Effector memory CD4-positive, alpha-beta T cell (primary cell): Measurements from ENCODE around the gene AFF2.

Experiments
- DNase-seq, 3 donors: peaks; one replicate each; pipeline ENCODE4 v3.0.0-alpha.2; 2020
- H3K27ac ChIP-seq: 2 replicates; pipeline ENCODE4 v1.7.0; 2013; ENCODE audit warnings: mild to moderate bottlenecking, low read length, moderate library complexity; ENCODE audit not compliant: insufficient read depth, poor library complexity, severe bottlenecking
- H3K27me3 ChIP-seq: replicated peaks from 2 replicates; pipeline ENCODE4 v1.7.0; 2013; ENCODE audit warnings: mild to moderate bottlenecking, low read length; ENCODE audit not compliant: insufficient read depth, control insufficient read depth, poor library complexity, severe bottlenecking
- H3K36me3 ChIP-seq: 2 replicates; pipeline ENCODE4 v1.7.0; 2013; ENCODE audit warnings: mild to moderate bottlenecking, low read length, moderate library complexity; ENCODE audit not compliant: control insufficient read depth, insufficient read depth
- H3K4me1 ChIP-seq: 2 replicates; pipeline ENCODE4 v1.7.0; 2013; ENCODE audit warnings: low read length, mild to moderate bottlenecking; ENCODE audit not compliant: control insufficient read depth, insufficient read depth, poor library complexity, severe bottlenecking
- H3K4me3 ChIP-seq: 2 replicates; pipeline ENCODE4 v1.7.0; 2013; ENCODE audit warnings: low read length, low read depth, mild to moderate bottlenecking; ENCODE audit not compliant: insufficient read depth, poor library complexity, severe bottlenecking
- H3K9me3 ChIP-seq: 2 replicates; pipeline ENCODE4 v1.7.0; 2013; ENCODE audit warnings: mild to moderate bottlenecking, low read length, moderate library complexity; ENCODE audit not compliant: control insufficient read depth
- total RNA-seq, 3 donors: gene quantifications; one replicate each; lab custom pipeline; 2026; lab: John Stamatoyannopoulos, UW

Gene AFF2
- total RNA-seq, result 1.5 to 4.1 (median 1.9) reads per million in 3 donors

- H3K4me1 ChIP-seq, result peaks cover 3% of the 10 kb centered on the region
- H3K4me3 ChIP-seq, result peak within 1 kb of the TSS; percentile 49
- peaks cover 5% of the 10 kb centered on the region for H3K27me3 ChIP-seq
- H3K27ac ChIP-seq, result no peak within 1 kb of the TSS
- peak; percentile 3 to 17 (median 9) for DNase-seq
- H3K9me3 ChIP-seq, result no peaks in the 10 kb centered on the region
- no peaks in the 10 kb centered on the region for H3K36me3 ChIP-seq
Measured at GRCh38 chrX:148500423-148501385, at the start of gene AFF2. TSS of gene AFF2 (plus strand) at chrX:148500617. CDS start at chrX:148501098, 481 bp downstream.

DNA sequence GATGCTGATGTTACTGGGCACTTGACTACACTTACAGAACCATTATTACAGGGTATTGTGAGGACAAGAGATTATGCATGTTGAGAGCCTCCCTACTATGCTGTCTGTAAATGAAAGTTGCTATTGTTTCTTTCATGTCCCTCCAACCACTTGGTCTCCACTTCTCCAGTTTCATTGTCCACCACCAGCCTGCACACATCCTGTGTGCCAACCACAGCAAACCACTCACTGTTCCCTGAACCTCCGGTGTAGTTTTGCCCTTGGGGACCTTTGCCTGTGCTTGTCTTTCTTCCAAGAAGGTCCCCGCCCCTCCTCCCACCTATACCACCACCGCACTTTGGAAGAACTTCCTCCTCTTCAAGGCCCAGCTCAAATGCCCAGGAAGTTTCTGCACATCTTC is 43.1 kb upstream of the AFF2 start:
- Histone ChIP-seq H3K9me3 (no peaks in the 10 kb centered on the region), H3K4me1 (no peaks in the 10 kb centered on the region), H3K27me3 (no peaks in the 10 kb centered on the region), H3K36me3 (no peaks in the 10 kb centered on the region), H3K27ac (no peak overlapping the region), H3K4me3 (no peak overlapping the region)
- no peak for DNase-seq

DNA sequence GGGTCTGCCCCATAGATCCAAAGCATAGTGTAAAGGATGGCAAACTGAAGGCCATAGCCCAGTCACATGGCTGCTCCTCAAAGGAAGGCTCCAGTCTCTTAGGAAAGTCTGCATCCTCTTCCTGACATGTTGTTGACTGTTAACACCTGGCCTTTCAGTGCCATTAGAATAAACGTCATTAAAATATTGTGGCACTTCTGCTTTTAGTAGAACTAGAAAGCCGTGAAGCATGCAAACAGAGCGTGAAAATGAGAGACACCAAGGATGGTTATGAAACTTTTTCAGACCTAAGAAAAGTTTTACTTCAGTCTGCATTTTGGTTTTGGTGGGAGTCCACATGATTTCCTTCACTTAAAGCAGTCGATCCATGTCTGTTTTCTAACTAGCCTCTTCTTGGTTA is 41.1 kb upstream of the AFF2 start:
- H3K27me3 ChIP-seq, result no peaks in the 10 kb centered on the region
- no peaks in the 10 kb centered on the region for H3K36me3 ChIP-seq
- no peaks in the 10 kb centered on the region for H3K9me3 ChIP-seq
- no peak overlapping the region for H3K4me3 ChIP-seq
- H3K4me1 ChIP-seq, result no peaks in the 10 kb centered on the region
- no peak for DNase-seq
- H3K27ac ChIP-seq, result no peak overlapping the region

GRCh38 chrX:148466292-148466691 is 34.1 kb upstream of the AFF2 start:
- Histone ChIP-seq H3K9me3 (no peaks in the 10 kb centered on the region), H3K36me3 (no peaks in the 10 kb centered on the region), H3K27me3 (no peaks in the 10 kb centered on the region), H3K4me3 (no peak overlapping the region), H3K4me1 (no peaks in the 10 kb centered on the region), H3K27ac (no peak overlapping the region)
- no peak for DNase-seq

GRCh38 chrX:148470324-148470723 is 30.1 kb upstream of the AFF2 start:
- no peaks in the 10 kb centered on the region for H3K4me1 ChIP-seq
- H3K27me3 ChIP-seq, result no peaks in the 10 kb centered on the region
- no peaks in the 10 kb centered on the region for H3K36me3 ChIP-seq
- no peaks in the 10 kb centered on the region for H3K9me3 ChIP-seq
- H3K27ac ChIP-seq, result no peak overlapping the region
- H3K4me3 ChIP-seq, result no peak overlapping the region
- DNase-seq, result no peak

DNA sequence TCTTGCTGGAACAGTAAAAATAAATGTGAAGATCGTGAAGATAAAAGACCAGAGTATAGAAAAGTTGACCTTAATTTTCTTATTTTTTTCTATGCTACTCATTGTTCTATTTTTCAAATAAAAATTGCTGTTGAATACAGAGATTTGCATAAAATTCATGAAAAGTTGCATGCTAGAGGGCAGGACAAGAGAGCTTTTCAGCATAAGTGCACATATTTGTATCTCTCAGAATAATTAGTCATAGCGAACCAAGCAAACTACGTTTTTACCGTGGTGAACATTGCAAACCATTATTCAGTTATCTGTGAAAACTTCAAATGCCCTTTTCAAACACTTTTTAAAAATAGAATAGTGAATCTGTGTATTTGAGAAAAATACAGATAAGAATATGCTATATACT is 26.4 kb upstream of the AFF2 start:
- Histone ChIP-seq H3K4me3 (no peak overlapping the region), H3K36me3 (no peaks in the 10 kb centered on the region), H3K9me3 (no peaks in the 10 kb centered on the region), H3K27me3 (no peaks in the 10 kb centered on the region), H3K4me1 (no peaks in the 10 kb centered on the region), H3K27ac (no peak overlapping the region)
- no peak for DNase-seq

- no peaks in the 10 kb centered on the region for H3K36me3 ChIP-seq
- no peak overlapping the region for H3K27ac ChIP-seq
Measured at GRCh38 chrX:148492057-148492456, 8.4 kb upstream of the AFF2 start.

GRCh38 chrX:148495176-148495575 is 5.2 kb upstream of the AFF2 start:
- no peaks in the 10 kb centered on the region for H3K36me3 ChIP-seq
- H3K9me3 ChIP-seq, result no peaks in the 10 kb centered on the region
- no peak overlapping the region for H3K27ac ChIP-seq
- no peaks in the 10 kb centered on the region for H3K27me3 ChIP-seq
- H3K4me3 ChIP-seq, result no peak overlapping the region
- DNase-seq, result no peak
- no peaks in the 10 kb centered on the region for H3K4me1 ChIP-seq

More at GRCh38 chrX:148492057-148492456, 8.4 kb upstream of the AFF2 start:
- H3K4me1 ChIP-seq, result no peaks in the 10 kb centered on the region
- H3K9me3 ChIP-seq, result no peaks in the 10 kb centered on the region
- H3K27me3 ChIP-seq, result no peaks in the 10 kb centered on the region
- H3K4me3 ChIP-seq, result no peak overlapping the region
- no peak for DNase-seq

GRCh38 chrX:148498067-148498466 is 2.4 kb upstream of the AFF2 start:
- Histone ChIP-seq H3K27me3 (peaks cover 5% of the 10 kb centered on the region), H3K27ac (no peak overlapping the region), H3K4me1 (peaks cover 3% of the 10 kb centered on the region), H3K36me3 (no peaks in the 10 kb centered on the region), H3K4me3 (no peak overlapping the region), H3K9me3 (no peaks in the 10 kb centered on the region)
- no peak for DNase-seq

GRCh38 chrX:148499638-148500422 is 587 bp upstream of the AFF2 start:
- Histone ChIP-seq H3K9me3 (no peaks in the 10 kb centered on the region), H3K27ac (no peak overlapping the region), H3K27me3 (peaks cover 5% of the 10 kb centered on the region), H3K4me3 (peak overlapping the region; percentile 39), H3K4me1 (peaks cover 3% of the 10 kb centered on the region), H3K36me3 (no peaks in the 10 kb centered on the region)
- DNase-seq, result no peak
